Measurements from ENCODE around the gene BTG4. TPM values are rescaled to one million over a fixed set of nuclear protein-coding genes. Genes with fewer than 3 reads are reported as not detected.

Gene BTG4
- total RNA-seq: not detected

DNA sequence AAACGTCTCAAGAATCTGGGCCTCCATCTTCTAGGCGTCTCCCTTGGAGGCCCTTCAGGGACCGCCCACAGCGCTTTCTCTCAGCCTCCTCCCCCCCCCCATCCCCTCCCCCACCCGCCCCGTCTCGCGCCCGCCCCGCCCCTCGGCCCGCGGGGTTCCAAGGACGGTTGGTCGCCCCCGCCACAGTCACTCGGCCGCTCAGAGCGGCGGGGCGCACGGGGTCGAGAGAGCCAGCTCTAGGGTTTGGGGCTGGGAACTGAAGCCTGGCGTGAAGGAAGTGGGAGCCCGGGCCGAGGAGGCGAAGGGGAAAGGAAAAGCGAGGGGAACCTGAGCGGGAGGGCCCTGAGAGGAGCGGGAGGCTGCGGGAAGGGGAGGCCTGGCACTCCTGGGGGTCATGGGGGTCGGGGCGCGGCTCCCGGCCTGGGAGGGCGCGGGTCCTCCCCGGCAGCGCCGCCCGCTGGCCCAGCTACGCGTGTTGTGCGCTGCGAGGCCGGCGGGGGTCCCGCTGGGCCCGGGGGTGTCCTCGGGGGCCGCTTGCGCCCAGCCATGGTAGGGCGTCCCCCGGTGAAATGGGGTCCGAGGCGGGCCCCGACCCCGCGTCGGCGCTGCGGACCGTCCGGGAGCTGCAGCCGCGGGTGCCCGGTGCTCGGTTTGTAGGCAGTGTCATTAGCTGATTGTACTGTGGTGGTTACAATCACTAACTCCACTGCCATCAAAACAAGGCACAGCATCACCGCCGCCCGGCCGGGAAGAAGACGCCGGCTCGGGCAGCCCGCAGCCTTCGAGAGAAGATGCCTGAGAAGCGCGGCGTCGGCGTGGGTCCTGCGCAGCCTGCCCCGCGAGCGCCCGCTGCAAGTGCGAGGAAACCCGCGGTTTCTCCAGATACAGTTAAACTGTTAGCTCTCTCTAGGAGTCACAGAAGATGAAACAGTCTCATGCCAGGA is at the start of gene BTG4:
BTG4 (minus strand) TSS at position 91 of the 944 bp plus-strand sequence. CDS start 13,610 bp downstream, outside the sequence.
- peak; percentile 60 for DNase-seq (ENCODE audit: low spot score)
- intact Hi-C loops (cut with DNase I): no loop called here
- peak; percentile 57 for ATAC-seq

DNA sequence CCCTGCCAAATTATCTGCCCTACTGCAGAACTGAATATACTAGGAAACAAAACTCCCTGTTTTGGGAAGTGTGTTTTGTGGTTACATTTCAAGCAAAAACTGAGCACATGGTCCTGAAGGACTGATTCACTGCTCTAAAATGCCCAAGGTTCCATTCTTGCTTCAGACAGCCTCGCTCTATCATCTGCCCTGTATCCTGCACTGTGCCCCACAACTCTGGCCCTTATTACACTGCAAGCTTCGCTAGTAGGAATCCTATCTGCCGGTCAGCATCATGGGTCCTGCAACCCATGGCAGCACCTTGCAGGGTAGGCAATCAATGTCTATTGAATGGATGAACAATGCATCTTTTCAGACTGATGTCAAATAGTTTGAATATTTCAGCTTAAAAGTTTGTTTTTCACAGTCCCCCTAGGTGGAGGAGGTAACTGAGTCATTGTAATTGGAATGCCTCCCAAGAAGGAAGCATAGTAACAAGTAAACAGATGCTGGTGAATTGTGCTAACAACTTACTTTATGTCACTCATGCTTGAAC is 49.7 kb upstream of the BTG4 start:
- DNase-seq (ENCODE audit: low spot score) (no peak), ATAC-seq (no peak)
- intact Hi-C loops (cut with DNase I): loop anchor here (10.0 kb wide), 1 partner anchor 283 kb away; no protein-coding TSS in a partner anchor

DNA sequence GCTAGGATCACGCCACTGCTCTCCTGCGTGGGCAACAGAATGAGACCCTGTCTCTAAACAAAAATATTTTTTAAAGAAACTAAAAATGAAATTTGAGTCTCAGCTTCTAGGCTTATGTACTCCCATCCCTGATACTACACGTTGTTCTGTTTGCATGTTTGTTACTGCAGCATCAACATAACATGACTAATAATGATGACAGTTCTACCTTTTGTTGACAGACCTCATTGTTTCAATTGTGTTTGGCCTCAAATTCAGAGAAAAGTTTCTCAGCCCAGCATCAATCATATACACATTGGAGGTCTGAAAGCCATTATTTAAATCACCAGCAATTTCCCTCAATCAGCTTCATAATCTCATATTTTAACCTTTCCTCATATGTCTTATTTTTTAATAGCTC is 49.1 kb upstream of the BTG4 start:
- ATAC-seq: no peak
- intact Hi-C loops (cut with DNase I): loop anchor here (10.0 kb wide), 1 partner anchor 283 kb away; no protein-coding TSS in a partner anchor
- DNase-seq (ENCODE audit: low spot score): no peak

DNA sequence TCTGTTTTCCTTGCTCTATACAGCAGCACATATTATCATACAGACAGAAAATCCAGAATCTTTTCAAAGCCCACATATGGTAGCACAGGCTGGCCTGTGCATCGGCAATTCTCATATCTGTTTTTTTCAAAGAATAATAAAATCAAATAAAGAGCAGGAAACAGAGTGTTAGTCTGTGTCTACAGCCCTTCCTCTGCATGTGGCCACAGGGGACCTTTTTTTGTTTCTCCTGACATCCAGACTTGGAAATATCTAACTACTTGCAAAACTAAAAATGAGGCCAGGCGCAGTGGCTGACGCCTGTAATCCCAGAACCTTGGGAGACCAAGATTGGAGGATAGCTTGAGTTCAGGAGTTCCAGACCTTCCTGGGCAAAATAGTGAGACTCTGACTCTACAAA is 48.6 kb upstream of the BTG4 start:
- no peak for DNase-seq (ENCODE audit: low spot score)
- intact Hi-C loops (cut with DNase I): loop anchor here (10.0 kb wide), 1 partner anchor 284 kb away; no protein-coding TSS in a partner anchor
- ATAC-seq: peak; percentile 37

DNA sequence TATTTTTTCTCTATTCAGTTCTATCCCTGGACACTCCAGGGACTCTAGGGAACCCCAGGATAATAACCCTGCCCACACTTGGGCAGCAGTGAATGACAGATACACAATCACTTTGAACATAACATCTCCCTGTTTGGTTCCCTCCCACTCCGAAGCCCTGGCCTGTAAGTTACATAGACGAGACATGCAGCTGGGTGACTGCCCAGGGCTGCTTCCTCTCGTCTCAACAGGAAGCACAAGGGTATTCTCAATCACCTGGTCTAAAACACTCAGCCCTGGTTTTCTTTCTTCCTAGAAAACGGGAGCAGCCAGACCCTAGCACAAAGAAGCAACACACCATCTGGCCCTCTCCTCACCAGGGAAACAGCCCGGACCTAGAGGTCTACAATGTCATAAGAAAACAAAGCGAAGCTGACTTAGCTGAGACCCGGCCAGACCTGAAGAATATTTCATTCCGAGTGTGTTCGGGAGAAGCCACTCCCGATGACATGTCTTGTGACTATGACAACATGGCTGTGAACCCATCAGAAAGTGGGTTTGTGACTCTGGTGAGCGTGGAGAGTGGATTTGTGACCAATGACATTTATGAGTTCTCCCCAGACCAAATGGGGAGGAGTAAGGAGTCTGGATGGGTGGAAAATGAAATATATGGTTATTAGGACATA is 47.7 kb upstream of the BTG4 start:
- intact Hi-C loops (cut with DNase I): loop anchor here (10.0 kb wide), 1 partner anchor 285 kb away; no protein-coding TSS in a partner anchor
- ATAC-seq (no peak), DNase-seq (ENCODE audit: low spot score) (no peak)

DNA sequence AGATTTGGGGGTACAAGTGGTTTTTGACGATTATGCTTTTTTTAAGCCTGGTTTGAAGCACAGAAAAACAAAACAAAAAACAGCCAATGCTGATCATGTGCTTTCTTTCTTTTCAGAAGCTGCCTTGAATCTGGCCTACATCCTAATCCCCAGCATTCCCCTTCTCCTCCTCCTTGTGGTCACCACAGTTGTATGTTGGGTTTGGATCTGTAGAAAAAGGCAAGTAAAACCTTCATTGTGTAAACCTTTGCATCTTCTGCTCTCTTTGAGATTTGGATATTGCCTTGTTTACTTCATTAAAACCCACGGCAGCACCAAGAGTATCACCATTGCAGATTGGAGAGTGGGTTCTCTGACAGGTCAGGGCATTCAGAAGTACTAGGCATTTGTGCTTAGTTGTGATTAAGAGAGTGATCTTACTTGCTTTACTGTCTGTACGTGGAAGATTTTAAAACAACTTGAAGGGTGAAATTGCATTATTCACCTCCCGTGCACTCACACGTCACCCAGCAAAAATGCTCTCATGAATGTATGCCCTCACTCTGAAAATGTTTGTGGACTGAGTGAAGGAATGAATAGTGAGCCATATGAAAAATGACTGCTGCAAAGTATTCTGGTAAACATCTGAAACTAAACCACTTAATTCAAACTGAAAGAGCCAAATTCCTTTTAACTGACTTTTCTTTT is 45.4 kb upstream of the BTG4 start:
- intact Hi-C loops (cut with DNase I): no loop called here
- ATAC-seq: no peak
- no peak for DNase-seq (ENCODE audit: low spot score)

DNA sequence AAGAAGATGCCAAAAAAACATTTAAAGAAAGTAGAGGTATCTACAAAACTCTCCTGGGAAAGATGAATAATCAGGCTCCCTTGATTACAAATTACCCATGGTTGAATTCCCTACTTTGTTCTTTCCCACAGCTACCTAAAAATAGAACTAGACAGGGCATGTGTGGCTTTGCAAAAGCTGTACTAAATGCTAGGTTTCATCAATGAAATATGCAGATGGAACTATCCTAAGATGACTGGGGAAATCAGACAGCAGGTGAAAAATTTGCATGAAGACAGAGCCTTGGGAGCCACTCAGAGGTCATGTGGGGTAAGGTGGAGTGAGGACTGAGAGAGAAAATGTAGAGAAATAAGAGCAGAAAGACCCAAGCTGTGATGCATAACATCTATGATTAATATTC is 43.1 kb upstream of the BTG4 start:
- DNase-seq (ENCODE audit: low spot score): no peak
- ATAC-seq: no peak
- intact Hi-C loops (cut with DNase I): no loop called here

DNA sequence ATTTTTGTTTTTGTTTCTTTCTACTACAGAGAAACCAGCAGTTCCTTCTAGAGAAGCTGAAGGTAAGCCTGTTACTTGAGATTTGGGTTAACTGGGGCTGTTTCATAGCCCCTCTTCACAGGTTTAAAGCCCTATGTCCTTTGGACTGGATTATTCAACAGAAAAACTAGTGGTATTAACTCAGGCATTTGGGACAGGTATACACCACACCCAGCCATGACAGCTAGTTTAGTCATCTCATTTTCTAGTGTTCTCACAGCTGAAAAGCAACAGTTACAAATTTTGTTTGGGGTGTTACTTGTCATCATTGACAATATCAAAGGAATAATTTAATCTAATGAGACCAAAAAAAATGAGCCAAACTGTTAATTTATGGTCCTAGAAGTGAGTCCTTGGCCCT is 42.3 kb upstream of the BTG4 start:
- ATAC-seq (no peak), DNase-seq (ENCODE audit: low spot score) (no peak)
- intact Hi-C loops (cut with DNase I): no loop called here

DNA sequence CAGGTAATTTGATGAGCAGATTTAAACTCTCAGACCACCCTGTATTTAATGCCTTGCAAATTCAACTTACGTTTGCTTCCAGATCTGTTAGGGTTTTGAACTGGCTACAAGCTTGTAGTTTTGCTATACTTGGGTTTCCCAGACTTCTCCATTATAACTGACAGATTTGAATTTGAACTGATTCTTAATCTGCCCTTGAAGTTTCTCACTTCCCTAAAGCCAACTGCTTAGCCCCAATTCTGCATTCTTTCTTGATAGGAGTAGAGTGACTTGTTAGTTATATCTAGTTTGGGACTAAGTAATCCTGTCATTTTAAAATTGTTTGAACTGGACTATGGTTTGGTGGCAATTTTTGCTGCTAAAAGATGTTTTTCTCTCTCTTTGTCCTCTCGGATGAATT is 38.1 kb upstream of the BTG4 start:
- no peak for ATAC-seq
- DNase-seq (ENCODE audit: low spot score): no peak
- intact Hi-C loops (cut with DNase I): no loop called here

DNA sequence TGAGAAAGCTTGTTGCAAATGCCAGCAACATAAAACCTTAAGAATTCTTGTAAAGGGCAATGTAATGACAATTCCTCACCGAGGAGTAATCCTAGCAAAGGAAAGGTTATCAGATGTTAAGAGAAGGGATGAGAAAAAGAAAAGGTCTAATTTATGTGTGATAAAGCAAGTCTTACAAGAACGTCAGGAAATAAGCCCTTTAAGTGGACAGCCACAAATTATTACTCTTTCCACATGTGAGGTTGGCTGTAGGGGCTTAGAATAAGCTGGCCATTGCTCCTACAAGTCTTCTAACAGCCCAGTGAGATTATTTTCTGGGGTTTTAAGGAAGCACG is 37.6 kb upstream of the BTG4 start:
- DNase-seq (ENCODE audit: low spot score) (no peak), ATAC-seq (no peak)
- intact Hi-C loops (cut with DNase I): no loop called here

DNA sequence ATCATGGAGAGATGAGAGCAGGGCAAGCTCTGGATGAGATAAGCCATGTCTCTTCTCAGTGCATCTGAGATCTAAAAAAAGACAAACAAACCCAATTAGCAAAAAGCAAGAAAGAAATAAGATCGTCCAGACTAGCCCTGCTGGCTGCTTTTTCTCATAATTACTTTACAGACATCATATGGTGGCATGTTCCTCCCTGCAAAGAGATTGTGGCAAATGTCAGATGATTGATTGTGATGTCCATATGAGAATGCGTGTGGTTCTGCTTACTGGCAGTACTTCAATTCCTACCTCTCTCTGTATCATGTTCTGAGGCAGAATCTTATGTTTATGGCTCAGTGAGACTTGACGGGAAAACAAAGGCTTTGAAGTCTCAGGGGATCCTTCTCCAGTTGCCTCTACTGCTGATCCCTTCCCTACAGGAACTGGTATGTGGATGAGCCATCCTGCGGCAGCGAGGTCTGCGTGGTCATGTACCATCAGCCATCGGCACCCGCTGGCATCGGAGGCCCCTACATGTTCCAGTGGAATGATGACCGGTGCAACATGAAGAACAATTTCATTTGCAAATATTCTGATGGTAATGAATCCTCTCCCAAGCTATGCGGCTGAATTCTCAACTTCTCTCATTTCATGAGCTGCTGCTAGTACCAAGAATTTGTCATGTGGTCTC is 37.1 kb upstream of the BTG4 start:
- no peak for DNase-seq (ENCODE audit: low spot score)
- no peak for ATAC-seq
- intact Hi-C loops (cut with DNase I): no loop called here

DNA sequence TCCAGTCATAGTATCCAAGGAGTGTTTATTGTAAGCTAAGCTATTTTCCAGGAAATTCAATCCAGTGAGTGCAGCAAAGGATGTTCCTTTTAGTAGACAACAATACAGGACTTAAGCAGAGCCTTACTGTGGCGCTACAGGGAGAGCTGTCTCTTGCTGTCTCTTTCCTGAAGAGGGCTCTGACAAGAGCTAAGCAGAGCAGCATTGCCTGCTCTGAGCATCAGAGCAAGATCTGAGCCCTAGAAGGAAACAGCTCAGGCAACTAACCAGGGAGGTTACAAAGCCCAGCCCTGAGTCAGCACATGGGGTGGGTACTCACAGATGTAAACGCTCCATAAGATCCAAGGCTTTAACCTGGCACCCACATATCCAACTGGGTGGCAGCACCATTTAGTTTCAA is 36.3 kb upstream of the BTG4 start:
- no peak for DNase-seq (ENCODE audit: low spot score)
- no peak for ATAC-seq
- intact Hi-C loops (cut with DNase I): no loop called here

DNA sequence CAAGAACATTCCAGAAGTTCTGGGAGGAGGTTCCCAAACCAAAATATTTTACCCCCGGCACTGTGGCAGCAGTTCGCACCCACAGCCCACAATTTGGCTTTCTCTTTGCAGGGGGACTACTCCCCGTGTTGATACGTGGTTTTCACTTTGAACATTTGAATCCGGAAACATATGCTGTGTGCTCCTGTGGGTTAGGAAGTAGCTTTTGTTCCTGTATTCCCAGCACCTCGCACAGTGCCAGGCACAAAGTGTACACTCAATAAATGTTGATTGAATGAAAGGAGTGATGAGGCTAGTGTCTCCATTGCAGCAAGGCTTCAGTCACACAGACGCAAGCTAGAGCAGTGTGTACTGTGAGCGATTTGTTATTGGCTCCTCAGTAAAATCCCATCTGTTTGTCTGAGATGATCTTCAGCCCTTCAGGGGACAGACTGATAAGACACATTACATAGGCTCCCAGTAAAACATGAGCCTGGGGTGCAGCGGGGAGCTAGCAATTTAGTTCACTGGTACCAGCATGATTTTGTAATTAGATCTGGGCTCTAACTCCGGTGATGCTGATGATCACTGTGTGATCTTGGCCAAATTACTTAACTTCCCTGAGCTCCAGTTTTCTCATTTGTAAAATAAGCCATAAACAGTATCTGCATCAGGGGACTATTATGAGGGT is 30.6 kb upstream of the BTG4 start:
- intact Hi-C loops (cut with DNase I): no loop called here
- ATAC-seq (no peak), DNase-seq (ENCODE audit: low spot score) (no peak)

DNA sequence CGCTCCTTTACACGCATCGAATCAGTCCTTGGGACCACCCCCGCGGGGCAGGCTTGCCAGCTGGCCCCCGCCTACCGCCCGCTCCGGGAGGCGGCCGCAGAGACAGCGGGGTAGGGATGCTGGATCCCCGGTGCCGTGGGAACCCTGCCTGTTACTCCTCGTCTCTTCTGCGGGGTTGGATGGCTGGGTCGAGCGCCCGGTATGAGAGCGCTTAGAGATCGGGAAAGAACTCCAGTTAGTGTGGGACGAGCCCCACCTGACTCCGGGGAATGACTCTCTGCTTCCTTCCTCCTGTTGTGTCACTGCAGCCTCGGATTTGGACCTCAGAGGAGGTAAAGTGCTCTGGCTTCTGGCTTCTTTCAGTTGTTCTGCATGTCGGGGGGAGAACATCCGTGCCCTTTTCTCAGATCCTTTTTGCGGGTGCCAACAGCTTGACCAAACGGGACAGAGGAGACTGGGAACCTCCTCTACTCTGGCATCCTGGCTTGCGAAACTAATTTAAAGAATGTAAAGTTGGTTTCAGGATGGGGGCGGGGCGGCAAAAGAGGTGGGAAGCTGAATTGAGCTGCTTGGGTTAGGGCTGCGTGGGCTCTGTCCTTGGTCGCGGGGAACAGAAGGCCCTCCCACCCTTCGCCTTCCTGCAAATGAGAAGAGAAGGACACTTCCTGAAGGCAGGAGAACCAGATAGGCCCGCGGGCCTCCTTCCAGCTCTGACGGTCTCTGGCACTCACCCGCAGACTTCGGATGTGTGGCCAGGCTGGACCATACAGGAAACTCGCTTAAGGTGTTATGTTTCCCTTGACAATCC is 29.3 kb upstream of the BTG4 start:
- DNase-seq (ENCODE audit: low spot score): no peak
- peak; percentile 77 for ATAC-seq
- intact Hi-C loops (cut with DNase I): no loop called here

DNA sequence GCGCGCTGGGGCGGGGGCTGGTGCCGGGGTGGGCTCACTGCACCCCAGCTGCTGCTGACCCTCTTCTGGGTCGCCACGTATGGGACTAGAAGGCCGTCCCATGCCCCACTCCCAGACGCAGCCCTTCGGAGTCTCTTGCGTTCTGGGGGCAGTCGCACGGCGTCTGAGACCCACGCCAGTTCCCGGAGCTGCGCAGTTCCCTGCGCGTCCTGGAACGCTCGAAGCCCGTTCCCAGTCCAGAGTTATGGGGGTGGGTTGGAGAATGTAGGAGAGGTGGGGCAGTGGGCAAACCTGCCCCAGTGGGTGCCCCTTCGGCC is 28.7 kb upstream of the BTG4 start:
- ATAC-seq: peak; percentile 52
- intact Hi-C loops (cut with DNase I): no loop called here
- DNase-seq (ENCODE audit: low spot score): no peak

DNA sequence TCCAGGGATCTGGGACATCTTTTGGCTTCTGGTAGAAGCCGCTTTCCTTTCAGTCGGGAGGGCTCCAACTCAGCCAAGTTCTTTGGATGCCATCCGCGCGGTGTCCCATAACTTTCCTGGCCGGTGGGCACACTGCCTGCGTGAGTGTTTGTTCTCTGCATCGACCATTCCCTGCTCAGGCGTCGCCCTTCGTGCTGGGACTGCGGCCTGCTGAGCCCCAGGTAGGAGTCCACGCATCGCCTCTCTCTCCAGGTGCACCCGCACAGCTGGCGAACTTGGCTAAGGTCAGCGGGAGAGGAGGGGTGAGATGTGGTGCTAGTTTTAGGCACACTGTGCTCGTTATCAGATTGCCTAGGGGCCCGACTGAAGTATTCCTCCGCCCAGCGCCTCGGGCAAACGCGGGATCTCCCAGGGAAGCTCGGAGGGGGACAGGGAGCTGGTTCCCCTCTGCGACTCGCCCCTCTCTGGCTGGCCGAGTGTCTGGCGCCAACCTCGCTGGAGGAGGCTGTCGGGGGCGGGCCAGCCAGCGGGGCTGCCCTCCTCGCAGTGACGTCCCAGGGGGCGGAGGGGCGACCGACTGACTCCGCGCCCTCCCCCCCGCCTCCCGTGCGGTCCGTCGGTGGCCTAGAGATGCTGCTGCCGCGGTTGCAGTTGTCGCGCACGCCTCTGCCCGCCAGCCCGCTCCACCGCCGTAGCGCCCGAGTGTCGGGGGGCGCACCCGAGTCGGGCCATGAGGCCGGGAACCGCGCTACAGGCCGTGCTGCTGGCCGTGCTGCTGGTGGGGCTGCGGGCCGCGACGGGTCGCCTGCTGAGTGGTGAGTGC is 28.1 kb upstream of the BTG4 start, which contains the start of gene LAYN:
LAYN (plus strand) TSS at position 607 of the 823 bp plus-strand sequence; CDS start at position 731, 124 bp downstream.
- ATAC-seq: peak; percentile 58
- intact Hi-C loops (cut with DNase I): no loop called here
- DNase-seq (ENCODE audit: low spot score): peak; percentile 68
